CD4-positive, alpha-beta T cell treated with Interleukin-15 for 4 hours (primary cell): ENCODE measurements around the gene CCDC138.

Experiments
- DNase-seq: peaks from one replicate; pipeline ENCODE4 v3.0.0-alpha.2; 2020; ENCODE audit warnings: low spot score

Gene CCDC138

DNA sequence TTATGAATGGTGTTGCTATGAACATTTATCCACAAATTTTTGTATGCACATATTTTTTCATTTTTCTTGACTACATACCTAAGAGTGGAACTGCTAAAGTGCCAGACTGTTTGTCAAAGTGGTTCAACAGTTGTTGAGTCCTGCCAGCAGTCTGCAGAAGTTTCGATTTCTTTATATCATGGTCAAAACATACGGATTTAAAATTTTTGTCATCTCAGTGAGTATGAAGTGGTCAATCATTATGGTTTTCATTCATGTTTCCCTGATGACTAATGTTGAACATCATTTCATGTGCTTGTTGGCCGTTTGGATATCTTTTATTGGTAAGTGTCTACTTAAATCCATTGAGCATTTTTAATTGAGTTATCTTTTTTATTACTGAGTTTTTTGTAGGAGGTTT is 39.2 kb downstream of the CCDC138 start:
- no peak for DNase-seq

DNA sequence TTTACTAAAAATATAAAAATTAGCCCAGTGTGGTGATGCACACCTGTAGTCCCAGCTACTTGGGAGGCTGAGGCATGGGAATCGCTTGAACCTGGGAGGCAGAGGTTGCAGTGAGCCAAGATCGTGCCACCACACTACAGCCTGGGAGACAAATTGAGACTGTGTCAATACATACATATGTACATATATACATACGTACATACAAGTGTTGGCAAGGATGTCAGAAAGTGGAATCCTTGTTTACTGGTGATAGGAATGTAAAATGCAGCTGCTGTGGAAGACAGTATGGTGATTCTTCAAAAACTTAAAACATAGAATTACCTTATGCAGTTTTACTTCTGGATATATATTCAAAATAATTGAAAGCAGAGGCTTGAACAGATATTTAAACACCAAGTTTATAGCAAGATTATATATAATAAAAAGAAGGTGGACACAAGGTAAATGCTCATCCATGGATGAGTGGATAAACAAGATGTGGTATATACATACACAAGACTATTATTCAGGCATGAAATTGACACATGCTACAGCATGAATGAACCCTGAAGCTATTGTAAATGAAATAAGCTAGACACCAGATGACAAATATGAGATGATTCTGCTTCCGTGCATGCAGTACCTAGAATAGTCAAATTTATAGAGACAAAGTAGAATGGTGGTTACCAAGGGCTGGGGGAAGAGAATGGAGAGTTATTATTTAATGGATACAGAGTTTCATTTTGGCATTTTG is 43.2 kb downstream of the CCDC138 start:
- no peak for DNase-seq

DNA sequence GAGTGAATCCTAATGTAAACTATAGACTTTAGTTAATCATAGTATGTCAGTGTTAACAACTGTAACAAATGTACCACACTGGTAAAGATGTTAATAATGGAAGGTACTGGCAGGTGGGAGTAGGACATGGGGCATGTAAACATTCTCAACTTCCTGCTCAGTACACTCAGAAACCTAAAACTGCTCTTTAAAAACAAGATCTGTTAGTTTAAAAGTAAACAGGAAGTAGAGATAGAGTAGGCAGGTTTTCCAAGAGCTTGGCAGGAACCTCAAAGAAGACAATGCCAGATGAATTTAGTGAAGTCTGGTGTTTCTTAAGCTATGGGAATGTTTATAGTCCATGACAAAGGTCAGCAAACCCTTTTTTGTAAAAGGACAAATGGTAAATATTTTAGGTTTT is 46.6 kb downstream of the CCDC138 start:
- DNase-seq = no peak

DNA sequence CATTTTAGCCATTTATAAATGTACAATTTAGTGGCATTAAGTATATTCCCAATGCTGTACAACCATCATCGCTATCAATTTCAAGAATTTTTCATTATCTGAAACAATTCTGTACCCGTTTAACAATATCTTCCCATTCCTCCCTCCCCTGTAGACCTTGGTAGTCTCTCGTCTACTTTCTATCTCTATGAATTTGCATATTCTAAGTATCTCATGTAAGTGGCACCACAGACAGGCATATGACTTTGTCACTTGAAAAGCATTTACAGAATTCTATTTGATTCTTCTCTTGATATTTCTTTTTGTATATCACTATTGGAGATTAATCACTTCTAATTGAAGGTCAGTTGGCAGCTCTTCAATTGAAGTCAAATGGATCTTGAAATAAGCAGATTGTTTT is 48.0 kb downstream of the CCDC138 start:
- DNase-seq = no peak

DNA sequence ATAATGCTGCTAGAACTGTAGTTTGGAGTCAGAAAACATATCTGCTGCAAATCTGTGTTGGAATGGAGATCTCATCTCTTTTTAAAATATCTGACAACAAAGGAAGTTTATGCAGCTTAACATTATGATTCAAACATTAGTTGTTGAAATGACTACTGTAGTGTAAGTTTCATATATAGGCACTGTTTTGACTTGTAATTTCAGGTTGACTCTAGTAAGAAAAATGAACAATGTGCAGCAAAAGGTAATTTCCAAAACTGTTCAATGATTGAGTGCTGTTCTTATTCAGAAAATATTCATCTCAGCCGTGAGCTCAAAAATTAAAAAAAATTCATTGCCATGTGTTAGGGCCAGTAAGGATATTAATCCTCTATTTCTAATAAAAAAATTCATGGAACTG is 48.5 kb downstream of the CCDC138 start:
- no peak for DNase-seq

DNA sequence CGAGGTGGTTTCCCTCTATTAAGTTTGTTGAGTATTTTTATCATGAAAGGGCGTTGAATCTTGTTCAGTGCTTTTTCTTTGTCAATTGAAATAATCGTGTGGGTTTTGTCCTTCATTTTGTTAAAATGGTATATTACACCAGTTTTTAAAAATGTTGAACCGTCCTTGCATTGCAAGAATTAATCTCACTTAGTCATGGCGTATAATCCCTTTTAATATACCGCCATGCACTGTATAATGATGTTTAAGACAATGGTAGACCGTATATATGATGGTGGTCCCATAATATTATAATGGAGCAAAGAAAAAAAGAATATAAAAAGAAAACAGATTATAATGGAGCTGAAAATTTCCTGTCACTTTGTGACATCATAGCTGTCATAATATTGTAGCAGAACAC is 50.6 kb downstream of the CCDC138 start:
- DNase-seq = no peak

DNA sequence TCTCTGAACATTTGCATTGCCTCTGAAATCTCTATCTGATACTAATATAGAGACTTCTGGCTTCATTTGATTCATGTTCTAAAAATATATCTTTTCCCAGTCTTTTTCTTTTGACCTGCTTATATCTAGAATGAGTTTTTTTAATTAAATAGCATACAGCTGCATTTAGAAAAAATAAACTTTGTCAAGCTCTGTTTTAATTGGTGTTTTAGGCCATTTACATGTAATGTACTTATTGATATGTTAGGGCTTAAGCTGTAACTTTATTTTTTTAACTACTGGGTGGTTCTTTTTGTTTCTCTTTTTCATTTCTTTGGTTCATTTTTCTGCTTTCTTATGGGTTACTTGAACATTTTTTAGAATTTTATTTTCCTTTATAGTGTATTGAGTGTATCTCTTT is 54.9 kb downstream of the CCDC138 start:
- no peak for DNase-seq

DNA sequence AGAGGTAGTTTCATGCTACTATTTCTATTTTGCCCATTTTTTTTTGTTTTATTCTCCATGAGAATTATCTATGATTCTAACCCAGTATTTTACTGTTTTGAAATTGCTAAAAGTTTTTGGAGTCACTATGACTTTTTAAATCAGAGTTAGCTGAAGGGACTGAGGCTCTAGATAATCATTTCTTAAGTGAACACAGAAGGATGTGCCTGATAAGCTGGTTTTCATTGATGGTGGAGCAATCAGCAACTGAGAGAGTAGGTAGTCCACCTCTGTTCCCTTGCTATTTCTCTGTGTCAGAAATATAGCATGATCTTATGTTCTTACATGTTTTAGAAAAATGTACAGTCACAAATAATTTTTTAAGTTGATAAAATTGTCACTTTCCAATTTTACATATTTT is 59.4 kb downstream of the CCDC138 start:
- no peak for DNase-seq

DNA sequence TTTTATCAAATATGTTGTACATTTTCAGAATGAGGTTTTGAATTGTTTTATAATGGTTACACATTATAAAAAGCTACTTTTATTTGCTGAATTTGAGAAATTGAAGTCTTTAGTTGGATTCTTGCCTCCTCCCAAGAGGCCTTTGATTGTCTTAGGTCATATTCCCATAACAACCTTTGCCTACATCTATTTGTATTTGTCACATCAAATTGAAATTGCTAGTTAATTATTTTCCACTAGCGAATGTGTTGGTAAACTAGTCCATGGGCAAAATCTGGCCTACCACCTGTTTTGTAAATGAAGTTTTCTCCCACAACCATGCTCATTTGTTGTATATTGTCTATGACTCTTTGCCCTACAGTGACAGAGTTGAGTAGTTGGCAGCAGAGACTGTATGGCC is 60.4 kb downstream of the CCDC138 start:
- no peak for DNase-seq

DNA sequence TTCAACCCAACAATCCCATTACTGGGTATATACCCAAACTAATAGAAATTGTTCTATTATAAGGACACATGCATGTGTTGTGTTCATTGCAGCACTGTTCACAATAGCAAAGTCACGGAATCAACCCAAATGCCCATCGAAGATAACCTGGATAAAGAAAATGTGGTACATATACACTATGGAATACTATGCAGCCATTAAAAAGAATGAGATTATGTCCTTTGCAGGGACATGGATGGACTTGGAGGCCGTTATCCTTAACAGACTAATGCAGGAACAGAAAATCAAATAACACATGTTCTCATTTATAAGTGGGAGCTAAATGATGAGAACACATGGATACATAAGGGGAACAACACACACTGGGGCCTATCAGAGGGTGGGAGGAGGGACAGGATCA is 65.8 kb downstream of the CCDC138 start:
- no peak for DNase-seq

DNA sequence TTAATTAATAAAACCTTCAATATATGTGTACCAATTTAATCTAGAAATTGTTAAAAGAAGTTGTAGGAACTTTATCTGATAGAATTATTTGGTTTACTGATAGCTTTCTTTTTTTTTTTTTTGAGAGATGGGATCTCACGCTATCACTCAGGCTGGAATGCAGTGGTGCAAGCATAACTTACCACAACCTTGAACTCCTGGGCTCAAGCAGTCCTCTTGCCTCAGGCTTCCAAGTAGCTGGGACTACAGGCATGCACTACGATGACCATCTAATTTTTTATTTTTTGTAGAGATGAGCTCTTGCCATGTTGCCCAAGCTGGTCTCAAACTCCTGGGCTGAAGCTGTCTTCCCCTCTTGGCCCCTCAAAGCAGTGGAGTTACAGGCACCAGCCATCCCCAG is 66.8 kb downstream of the CCDC138 start:
- no peak for DNase-seq

DNA sequence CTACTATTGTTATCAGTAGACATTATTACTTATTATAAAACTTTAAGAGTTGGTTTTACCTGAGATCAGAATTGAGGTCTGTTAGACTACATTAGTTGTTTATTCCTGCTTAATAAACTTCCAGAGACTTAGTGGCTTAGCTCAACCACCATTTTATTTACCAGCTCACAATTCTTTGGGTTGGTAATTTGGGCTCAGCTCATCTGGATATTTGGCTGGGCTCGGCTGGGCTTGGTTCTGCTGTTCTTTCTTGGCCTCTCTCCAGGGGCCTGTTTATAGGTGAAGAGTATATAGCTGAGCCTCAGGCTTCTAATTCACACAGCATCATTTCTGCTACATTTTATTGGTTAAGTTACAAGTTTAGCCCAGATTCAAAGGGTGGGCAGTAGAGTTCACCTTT is 67.9 kb downstream of the CCDC138 start:
- no peak for DNase-seq

DNA sequence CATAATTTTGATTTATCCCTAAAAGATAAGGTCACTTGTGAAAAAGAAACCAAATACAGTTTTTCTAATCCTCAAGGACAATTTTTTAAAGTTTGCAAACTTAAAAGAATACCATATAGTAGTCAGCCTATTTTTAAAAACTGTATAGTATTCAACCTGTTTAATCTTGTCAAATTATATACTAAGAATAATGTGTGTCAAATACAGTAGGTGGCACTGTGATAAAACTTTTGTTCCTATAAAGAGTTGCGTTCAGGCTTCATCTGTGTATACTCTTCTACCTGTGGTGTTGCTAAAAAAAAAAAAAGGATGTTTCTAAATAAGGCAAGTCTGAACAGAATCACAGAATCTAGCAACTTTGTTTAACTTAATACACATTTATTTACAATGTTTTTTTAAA is 68.6 kb downstream of the CCDC138 start:
- DNase-seq = peak; percentile 12

DNA sequence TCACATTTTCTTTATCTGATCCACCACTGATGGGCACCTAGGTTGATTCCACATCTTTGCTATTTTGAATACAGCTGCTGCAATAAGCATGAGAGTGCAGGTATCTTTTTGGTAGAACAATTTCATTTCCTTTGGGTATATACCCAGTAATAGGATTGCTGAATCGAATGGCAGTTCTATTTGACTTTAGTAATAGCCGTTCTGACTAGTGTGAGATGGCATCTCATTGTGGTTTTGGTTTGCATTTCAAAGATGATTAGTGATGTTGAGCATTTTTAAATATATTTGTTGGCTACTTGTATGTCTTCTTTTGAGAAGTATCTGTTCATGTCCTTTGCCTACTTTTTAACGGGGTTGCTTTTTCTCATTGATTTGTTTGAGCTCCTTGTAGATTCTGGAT is 72.3 kb downstream of the CCDC138 start:
- DNase-seq = no peak

DNA sequence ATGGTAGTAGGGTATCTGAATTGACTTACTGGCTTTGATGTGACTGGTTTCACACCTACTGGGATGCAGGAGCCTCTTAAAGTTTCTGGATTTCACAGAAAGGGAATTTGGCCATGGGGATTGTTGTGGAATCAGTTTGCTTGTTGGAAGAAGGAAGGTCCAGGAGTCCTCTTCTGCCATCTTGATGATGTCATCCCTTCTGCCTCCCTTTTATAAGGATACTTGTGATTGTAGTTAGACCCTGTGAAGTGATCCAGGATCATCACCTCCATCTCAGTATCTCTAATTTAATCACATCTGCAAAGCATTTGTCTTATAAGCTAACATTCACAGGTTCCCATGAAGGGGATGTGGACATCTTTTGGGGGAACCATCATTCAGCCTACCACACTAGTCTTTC is 79.5 kb downstream of the CCDC138 start:
- DNase-seq = no peak

DNA sequence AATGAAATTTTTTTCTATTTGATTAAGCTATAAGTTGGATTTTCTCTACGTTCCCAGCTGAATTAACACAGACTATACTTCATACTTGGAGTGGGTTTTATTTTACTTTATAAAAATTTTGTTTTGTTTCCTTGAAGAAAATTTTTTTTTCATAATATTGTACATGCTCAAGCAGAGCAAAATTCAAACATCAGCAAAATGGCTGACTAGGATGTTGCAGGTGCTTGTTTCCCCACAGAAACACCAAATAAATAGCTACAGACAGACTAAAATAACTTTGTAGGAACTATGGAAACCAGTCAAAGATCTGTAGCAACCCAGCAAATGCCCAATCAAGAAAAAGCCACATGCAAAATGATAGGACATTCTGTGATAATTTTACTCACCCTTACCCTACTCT is 82.3 kb downstream of the CCDC138 start:
- no peak for DNase-seq

DNA sequence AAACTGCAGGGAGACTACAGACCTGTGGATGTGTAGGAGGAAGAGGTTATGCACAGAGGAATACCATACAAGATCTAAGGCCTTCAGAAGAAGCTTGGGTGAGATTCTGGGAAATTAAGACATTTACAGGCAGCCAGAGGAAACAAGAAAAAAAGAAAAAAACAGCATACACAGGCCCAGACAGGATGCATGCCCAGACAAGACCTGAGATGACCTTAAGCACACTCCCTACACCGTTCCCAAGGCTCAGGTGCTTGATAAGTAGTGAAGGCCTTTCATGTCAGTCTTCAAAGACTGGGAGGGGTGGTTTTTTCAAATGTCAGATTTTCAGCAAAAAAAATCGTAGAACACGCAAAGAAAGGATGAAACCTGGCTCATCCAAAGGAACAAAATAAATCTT is 83.0 kb downstream of the CCDC138 start:
- no peak for DNase-seq

DNA sequence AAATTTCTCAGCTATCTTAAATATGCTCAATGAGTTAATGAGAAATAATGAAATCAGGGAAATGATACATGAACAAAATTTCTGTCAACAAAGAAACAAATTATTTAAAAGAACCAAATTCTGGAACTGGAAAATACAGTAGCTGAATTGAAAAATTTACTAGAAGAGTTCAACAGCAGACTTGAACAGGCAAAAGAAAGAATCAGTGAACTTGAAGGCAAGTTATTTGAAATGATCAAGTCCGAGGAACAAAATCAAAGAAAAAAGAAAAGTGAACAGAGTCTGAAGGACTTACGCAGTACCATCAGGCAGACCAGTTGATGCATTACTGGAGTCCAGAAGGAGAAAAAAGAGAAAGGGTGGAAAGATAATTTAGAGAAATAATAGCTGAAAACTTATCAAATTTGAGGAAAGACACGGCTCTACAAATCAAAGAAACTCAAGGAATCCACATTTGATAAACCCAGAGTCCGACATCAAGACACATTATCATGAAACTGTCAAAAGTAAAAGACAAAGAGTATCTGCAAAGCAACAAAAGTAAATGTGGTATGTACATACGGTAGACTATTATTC is 83.6 kb downstream of the CCDC138 start:
- DNase-seq = no peak

DNA sequence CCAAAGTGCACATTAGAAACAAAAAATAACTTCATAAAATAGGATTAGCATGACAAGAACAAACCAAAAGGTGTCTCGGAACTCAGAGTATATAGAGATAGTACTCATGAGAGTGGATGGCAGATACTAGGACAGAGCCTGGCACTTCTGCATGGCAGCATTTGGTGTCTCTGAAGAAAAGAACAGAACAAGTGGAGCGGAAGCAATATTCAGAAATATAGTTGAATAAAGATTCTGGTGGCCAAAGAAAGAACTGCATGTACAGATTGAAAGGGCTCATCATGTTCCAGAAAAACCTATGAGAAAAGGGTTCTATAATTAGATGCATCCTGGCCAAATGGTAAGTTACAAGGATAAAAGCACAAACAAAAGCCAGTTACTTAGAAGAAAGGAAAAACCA is 90.9 kb downstream of the CCDC138 start:
- DNase-seq = no peak

DNA sequence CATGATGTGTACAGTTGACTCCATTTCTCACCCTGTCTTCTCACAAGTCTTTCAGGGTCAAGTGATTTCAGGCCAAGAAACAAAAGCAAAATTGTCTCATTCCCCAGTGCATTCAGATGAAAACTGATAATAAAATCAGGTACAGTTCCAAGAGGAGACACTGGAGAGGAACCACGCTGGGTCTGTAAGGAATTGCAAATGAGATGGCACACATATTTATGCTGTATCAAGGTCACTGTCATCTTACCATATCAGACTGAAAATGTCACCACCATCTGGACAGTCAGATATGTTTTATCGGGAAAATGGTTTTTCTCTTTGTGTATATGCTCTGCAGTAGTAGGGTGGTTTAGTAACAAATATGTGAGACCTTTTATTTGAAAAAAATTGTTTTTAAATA is 91.7 kb downstream of the CCDC138 start:
- DNase-seq = no peak

DNA sequence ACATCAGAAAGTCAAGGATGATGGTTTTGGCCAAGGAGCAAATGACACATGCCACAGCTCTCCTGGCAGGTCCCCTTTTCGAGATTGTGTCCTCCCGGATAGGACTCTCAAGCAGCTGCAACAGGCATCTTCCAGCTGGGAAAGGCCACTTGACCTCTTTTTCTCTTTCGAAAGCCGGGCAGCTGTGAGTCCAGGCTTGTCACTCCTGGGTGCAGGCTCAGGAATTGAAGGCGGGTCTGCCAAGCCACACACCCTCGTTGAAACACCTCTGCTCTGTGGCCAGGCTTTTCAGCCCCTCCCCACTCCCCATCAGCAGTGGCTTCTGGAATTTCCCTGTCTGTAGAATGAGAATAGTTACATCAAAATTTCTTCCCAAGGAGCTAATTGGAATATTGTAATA is 98.0 kb downstream of the CCDC138 start:
- DNase-seq = no peak

DNA sequence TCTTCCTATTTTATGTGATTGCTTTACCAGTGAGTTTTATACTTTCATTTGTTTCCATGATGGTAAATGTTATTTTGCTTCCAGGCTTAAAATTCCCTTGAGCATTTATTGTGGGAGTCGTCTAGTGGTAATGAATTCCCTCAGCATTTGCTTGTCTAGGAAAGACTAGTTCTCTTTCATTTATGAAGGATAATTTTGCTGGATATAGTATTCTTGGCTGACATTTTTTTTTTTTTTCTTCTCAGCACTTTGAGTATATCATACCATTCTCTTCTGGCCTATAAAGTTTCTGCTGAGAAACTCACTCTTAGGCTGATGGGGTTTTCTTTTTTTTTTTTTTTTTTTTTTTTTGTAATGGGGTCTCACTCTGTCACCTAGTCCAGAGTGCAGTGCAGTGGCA is 103.3 kb downstream of the CCDC138 start:
- DNase-seq = no peak

DNA sequence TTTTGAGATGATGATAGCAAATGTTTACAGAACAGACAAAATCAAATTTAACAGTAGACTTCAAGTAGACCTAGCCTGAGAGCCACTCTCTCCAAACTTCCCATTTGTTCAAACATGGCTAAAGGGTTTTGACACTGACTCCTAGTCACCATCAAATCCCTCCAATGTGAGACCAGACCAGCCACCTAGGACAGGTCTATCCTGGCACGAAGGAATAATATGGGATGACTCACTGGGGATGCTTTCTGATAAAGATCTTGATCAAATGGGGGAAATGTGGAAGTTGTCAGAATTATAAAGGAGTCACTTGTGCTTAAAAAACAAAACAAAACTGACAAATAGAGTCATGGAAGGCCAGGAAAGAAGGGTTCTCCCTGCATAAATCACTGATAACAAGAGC is 106.7 kb downstream of the CCDC138 start:
- no peak for DNase-seq

DNA sequence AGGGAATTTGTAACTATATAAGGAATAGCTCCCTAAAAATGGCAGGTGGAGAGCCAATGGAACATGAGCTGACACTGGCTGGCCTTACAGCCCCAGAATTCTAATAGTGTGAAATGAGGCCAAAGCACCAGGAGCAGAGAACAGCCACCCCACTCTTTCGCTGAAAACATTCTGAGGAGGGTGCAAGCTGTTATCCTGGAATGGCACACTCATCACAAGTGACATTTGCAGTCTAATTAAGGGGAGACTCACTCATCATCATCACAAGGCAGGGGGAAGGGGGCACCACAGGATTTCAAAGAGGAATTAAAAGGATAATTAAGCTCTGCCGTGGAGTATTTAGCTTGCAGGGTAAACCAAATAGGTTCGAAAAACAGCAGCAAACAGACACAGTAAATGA is 108.2 kb downstream of the CCDC138 start:
- DNase-seq = no peak
